ENCODE results near the gene SH3GL3.

DNA sequence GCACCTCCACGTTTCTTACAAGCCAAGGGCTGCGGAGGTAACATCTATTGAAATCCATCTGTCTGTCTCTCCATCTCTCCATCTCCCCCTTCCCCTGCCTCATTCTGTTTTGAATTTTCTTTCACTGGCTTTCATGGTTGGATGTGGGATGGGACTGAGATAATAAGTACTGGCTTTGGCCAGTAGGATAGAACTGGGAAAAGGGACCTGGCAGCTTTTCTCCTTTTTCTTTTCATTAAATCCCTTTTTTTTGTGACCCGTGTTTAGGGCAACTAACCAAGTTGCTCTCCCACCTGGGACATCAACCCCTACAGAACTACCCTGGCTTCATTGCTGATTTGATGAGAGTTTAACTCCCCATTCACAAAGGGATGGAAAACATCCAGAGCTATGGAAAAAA lies 139.9 kb downstream of the SH3GL3 start:
- TF ChIP-seq, protein P1, sequence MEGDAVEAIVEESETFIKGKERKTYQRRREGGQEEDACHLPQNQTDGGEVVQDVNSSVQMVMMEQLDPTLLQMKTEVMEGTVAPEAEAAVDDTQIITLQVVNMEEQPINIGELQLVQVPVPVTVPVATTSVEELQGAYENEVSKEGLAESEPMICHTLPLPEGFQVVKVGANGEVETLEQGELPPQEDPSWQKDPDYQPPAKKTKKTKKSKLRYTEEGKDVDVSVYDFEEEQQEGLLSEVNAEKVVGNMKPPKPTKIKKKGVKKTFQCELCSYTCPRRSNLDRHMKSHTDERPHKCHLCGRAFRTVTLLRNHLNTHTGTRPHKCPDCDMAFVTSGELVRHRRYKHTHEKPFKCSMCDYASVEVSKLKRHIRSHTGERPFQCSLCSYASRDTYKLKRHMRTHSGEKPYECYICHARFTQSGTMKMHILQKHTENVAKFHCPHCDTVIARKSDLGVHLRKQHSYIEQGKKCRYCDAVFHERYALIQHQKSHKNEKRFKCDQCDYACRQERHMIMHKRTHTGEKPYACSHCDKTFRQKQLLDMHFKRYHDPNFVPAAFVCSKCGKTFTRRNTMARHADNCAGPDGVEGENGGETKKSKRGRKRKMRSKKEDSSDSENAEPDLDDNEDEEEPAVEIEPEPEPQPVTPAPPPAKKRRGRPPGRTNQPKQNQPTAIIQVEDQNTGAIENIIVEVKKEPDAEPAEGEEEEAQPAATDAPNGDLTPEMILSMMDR (IDR thresholded peaks at IDR 0.05) = no peak
- TF ChIP-seq POLR2A (IDR thresholded peaks at IDR 0.05) = no peak
